HG02763 (cell line): ENCODE measurements around the gene PKLR.
"Not testable (repeated sequence)": the region's sequence is repeated elsewhere in the genome, so short reads cannot be mapped to it uniquely, and the experiment has no call there.

Experiments
- ATAC-seq: cut with Tn5 transposase; IDR thresholded peaks from one replicate; pipeline ENCODE4 v1.9.1; 2021; ENCODE audit warnings: mild to moderate bottlenecking, moderate library complexity; ENCODE audit not compliant: unreplicated experiment

PKLR gene

GRCh38 chr1:155319536-155319935 lies 18.3 kb upstream of the PKLR start:
- no peak for ATAC-seq

- ATAC-seq, result no peak
Observed at GRCh38 chr1:155318082-155318481, 16.8 kb upstream of the PKLR start.

DNA sequence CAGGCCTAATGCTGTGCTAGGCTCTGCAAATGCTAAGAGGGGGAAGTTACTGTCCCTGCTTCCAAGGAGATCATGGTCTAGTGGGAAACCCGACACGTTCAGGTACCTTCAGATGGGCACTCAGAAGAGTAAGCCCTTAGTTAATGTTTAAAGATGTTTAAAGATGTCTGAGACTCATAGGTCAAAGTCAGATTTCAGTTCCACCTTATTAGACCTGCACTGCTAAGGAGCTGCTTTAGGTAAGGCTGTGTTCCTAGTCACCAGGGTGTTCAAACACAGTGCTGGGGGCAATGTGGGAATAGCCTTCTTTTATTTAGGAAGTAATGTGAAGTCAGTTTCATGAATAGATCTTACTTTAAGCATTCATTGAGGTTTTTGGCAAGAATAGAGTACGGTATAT lies 15.7 kb upstream of the PKLR start:
- ATAC-seq, result no peak

- no peak for ATAC-seq
Observed at GRCh38 chr1:155313261-155313660, 12.0 kb upstream of the PKLR start.

DNA sequence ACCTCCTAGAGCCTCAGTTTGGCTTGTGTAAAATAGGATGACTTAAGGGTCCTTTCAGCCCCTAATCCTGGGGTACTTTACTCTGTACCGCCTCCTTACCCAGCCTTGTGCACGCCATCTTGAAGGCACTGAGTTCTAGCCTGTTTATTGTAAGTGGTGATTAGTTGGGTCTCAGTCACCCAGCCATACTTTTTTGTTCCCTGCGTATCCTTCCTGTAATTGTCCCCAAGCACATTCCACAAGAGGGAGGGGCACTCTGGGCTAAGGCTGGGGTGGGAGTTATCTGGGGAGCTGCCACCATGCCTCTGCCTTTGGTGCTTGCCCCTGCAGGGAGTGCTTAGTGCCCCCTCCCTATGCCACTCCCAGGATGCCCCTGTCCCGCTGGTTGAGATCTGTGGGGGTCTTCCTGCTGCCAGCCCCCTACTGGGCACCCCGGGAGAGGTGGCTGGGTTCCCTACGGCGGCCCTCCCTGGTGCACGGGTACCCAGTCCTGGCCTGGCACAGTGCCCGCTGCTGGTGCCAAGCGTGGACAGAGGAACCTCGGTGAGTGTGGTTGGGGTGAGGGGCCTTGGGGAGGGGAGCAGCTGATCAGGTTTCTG lies 8.3 kb upstream of the PKLR start:
- ATAC-seq, result no peak

DNA sequence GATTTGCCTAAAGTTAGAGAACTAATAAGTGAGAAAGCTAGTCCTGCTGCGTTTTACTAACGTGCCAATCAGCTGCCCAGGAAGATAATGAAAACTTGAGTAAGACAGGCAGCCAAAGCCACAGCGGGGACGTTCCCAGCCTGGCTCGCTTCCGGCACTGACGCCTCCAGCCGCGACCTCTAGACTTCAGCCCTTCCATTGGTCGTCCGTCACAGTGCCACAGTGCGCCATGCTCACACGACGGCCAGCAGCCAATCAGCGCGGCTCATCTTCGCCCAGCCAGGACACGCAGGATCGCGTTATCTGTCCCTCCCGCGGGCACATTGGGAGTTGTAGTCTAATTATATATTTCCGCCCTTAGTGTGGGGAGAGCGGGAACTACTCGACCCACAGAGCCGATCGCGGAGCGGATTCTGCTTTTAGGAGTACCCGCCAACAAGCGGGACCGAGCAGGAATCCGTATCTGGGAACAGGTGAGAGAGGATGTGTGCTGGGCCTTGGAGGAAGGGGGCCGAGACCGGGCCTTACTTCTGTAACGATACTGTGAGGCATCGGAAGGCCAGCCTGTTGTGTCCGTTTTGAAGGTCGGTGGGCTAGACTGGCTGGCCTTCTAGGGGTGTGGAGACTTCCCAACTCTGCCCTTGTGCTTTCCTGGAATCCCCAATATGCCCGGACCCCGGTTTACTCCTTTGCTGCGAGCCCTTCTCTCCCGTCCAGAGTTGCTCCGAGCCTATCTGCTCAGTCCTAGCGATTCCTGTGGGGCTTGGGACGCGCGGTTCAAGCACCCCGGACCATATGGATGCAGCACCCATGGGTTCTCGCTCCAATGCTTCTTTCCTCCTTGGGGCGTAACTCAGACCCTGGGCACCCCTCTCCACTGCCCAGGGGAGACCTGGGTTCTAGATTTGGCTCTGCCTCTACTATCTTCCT lies 7.5 kb upstream of the PKLR start, which contains the start of gene FDPS:
Gene FDPS, plus strand, starts transcription at position 374 of the 930 bp plus-strand sequence. CDS start 924 bp downstream, outside the sequence.
- ATAC-seq, result peak; percentile 97

DNA sequence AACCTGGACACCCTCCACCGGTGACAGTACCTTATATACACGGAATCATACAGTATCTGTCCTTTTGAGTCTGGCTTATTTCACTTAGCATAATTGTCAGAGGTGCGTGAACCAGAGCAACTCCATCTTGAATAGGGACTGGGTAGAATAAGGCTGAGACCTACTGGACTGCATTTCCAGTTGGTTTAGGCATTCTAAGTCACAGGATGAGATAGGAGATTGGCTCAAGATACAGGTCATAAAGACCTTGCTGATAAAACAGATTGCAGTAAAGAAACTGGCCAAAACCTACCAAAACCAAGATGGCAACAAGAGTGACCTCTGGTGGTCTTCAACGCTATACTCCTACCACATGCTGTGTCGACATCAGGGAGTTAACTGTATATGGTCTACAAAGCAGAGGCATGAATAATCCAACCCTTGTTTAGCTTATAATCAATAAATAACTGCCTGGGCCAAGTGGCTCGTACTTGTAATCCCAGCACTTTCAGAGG lies 6.1 kb upstream of the PKLR start:
- no peak for ATAC-seq

GRCh38 chr1:155305881-155306391 lies 4.7 kb upstream of the PKLR start:
- ATAC-seq, result no peak

DNA sequence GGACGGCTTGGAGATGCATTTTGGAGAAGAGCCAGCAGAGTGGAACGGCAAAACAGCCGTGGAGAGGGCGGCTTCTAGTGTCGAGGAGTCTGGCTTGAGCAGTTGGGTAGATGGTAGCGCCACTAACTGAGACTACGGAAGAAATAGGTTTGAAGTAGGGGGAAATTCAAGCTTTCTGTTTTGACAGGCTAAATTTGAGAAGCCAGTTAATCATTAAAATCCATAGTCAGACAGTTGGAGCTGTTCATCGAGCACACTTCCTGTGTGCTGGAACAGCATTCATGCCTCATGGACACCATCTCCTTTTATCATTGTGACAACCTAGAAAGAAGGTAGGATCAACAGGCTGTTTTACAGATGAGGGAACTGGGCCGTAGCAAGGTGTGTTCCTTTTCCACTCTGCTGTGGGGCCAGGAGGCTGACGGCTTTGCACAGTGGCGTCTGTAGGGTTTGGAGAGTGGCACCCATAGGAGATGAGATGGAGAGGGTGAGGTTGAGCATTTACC lies 3.4 kb upstream of the PKLR start:
- no peak for ATAC-seq

- ATAC-seq, result no peak
Observed at GRCh38 chr1:155300553-155301329, 497 bp downstream of the PKLR start.

DNA sequence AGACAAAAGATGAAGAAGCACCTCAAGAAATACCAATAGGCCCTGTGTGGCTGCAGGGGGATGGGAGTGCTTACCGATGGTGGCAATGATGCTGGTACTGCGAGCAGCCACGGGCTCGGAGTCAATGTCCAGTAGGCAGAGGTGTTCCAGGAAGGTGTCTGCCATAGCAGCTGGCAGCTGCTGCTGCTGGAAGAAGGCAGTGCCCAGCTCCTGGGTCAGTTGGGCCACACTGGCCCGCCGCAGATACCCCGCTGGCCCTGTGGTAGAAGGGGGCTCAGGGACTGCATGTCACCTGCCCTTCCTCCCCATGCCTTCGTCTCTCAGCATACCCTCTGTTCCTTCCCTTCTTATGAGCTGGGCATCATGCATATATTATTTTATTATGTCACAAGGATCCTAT lies 1.2 kb downstream of the PKLR start:
- ATAC-seq, result no peak

- no peak for ATAC-seq
Observed at GRCh38 chr1:155297384-155297783, 3.9 kb downstream of the PKLR start.

DNA sequence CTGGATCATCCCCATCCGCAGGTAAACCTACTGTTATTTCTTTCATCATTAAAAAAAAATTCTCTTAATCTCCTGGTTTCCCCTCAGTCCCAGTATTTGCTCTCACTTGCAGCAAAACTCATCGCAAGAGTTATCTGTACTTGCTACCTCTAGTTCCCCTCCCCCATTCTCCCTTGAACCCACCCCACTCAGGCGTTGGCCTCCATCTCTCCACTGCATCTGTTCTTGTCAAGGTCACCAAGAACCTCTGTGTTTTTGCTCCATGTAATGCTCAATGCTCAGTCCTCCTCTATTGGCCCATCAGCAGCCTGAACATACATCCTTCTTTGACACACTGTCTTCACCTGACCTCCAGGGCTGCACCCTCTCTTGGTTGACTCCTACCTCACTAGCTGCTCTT lies 4.6 kb downstream of the PKLR start:
- ATAC-seq, result no peak

DNA sequence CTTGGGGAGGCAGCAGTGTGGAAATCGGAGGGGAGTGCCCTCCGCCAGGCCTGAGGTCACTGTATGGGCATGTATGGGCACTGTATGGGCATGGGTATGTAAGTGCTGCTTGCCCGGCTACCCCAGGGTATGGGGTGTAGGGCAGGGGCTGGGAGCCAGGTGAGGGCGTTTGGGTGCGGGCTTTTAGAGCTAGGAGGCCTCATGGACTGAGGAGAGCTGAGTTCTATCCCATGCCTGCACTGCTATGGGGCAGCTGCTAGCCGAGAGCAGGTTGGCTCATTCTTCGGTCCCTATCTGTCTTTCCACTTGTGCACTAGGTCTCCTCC lies 5.3 kb downstream of the PKLR start:
- no peak for ATAC-seq

GRCh38 chr1:155295183-155295941 lies 5.9 kb downstream of the PKLR start:
- ATAC-seq, result no peak

DNA sequence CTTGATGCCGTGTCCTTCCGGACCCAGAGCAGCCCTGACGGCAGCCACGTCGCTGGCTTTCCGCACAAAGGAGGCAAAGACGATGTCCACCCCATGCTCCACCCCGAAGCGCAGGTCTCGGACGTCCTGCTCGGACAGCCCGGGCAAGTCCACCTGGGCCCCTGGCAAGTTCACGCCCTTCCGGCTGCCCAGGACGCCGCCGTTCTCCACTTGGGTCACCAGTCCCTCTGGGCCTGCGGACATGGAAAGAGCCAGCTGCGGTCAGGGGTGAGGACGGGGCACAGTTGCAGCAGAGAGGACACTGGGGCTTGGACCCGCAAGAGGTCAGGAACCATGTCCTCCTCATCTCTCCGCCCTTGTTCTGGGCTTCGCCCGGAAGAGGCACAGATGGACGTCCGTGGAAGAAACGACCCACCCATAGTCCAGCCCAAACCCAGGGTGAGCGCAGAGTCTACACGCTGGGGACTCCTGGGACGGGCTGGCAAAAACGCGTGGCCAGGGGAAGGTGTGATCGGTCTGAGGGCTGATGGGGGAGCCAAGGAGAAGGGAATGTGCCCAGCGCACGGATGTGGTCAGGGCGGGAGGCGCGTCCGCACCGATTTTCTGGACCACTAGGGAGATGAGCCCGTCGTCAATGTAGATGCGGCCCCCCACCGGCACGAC lies 6.6 kb downstream of the PKLR start:
- no peak for ATAC-seq

DNA sequence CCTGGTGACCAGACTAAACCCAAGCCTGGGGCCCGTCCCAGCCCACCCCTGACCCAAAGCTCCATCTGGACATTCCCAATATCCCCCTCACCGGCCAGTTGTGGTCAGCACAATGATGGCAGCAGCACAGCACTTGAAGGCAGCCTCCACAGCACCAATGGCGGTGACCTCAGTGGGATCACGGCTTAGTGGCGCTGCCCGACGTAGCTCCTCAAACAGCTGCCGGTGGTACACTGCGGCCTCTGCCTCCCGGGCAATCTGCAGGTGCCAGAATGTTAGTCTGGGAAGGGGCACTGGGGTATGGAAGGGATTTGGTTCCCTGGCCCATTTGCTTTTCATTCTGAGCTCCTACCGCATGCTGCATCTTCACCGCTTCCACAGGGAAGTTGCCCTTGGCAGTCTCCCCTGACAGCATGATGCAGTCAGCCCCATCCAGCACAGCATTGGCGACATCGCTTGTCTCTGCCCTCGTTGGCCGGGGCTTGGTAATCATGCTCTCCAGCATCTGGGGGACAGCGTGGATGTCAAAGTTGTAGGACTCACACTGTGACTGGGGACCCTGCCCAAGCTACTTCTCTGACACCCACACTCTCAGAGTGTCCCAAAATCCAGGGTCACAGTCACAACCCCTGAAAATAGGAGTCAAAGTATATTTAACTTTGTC lies 8.0 kb downstream of the PKLR start:
- no peak for ATAC-seq

GRCh38 chr1:155291006-155291405 lies 10.2 kb downstream of the PKLR start:
- not testable (repeated sequence) for ATAC-seq

DNA sequence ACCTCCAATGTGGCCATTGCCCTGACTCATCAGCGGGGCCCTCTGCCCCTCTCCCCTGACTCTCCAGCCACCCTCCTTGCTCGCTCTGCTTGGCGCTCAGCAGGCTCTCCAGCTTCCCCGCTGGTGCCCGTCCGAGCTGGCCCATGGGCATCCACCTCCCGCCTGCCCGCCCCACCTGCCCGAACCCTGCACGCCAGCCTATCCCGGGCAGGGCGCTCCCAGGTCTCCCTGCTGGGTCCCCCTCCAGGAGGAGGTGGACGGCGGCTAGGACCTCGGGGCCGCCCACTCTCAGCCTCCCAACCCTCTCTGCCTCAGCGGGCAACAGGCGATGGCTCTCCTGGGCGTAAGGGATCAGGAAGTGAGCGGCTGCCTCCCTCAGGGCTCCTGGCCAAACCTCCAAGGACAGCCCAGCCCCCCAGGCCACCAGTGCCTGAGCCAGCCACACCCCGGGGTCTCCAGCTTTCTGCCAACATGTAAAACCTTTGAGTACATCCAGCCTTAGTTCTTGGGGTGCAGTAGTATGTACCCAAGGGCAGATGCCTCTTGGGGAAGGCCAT lies 13.2 kb downstream of the PKLR start:
- ATAC-seq, result no peak
